Left forelimb (tissue), 1 donor: Measurements from ENCODE around the gene FPGT.
A peak's percentile ranks its signal among the peaks of the same experiment; 100 is the strongest.
"Not testable (repeated sequence)": the region's sequence is repeated elsewhere in the genome, so short reads cannot be mapped to it uniquely, and the experiment has no call there.

Source experiments
- DNase-seq: peaks from one replicate; pipeline ENCODE4 v3.0.0-alpha.2; 2018; ENCODE audit warnings: low spot score

Gene FPGT

GRCh38 chr1:74197657-74198552 is at the start of gene FPGT, which contains the start of gene LRRIQ3:
TSS of gene FPGT (plus strand) at chr1:74198242. CDS start at chr1:74198279, 37 bp downstream.
TSS of gene LRRIQ3 (minus strand) at chr1:74198176. CDS start at chr1:74183684, 14,492 bp downstream.
- DNase-seq: peak; percentile 99

DNA sequence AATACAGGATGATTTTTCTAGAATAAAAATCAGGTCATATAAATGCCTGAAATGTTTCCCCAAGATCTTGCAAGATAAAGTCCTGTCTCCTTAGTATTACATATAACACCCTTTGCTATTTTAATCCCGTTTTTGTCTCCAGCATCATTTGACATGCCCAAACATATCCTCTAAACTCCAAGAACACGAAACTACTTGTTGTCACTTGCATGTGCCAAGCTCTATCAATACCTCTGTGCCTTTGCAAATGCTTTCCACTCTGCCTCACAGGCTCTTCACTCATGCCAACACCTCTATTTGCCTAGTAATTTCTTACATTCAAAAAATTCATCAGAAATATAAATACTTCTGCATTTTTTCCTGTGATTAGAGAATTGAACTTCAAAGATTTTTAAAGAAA is 38.0 kb upstream of the FPGT start:
- DNase-seq: no peak

GRCh38 chr1:74161497-74161896 is 36.5 kb upstream of the FPGT start:
- no peak for DNase-seq

- DNase-seq: no peak
Observed at GRCh38 chr1:74162333-74162732, 35.7 kb upstream of the FPGT start.

- not testable (repeated sequence) for DNase-seq
Observed at GRCh38 chr1:74174423-74174822, 23.6 kb upstream of the FPGT start.

- no peak for DNase-seq
Observed at GRCh38 chr1:74180490-74180889, 17.6 kb upstream of the FPGT start.

DNA sequence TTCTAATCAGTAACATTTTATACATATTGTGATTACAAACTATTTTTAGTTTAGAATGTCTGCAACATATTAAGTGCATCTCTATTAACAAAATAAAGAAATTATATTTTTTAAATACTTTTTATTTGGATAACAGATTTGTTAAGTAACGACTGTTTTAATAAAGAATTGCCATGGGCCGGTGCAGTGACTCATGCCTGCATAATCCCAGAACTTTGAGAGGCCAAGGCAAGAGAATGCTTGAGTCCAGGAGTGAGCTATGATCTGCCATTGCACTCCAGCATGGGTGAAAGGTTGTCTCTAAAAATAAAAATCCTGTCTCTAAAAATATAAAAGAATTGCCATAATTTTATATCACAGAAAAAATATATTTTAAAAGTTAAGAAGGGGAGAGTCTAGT is 4.1 kb upstream of the FPGT start:
- no peak for DNase-seq

- no peak for DNase-seq
Observed at GRCh38 chr1:74195339-74195738, 2.7 kb upstream of the FPGT start.

GRCh38 chr1:74197255-74197654 is 787 bp upstream of the FPGT start:
- DNase-seq: no peak

GRCh38 chr1:74199504-74199903 is 1.5 kb downstream of the FPGT start:
- DNase-seq: no peak

DNA sequence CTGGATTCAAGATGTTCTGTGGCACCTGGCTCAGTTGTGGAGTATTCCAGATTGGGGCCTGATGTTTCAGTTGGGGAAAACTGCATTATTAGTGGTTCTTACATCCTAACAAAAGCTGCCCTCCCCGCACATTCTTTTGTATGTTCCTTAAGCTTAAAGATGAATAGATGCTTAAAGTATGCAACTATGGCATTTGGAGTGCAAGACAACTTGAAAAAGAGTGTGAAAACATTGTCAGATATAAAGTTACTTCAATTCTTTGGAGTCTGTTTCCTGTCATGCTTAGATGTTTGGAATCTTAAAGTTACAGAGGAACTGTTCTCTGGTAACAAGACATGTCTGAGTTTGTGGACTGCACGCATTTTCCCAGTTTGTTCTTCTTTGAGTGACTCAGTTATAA is 7.2 kb downstream of the FPGT start:
- DNase-seq: no peak

GRCh38 chr1:74215229-74215628 is 17.2 kb downstream of the FPGT start:
- no peak for DNase-seq

GRCh38 chr1:74222701-74223100 is 24.7 kb downstream of the FPGT start:
- DNase-seq: no peak

GRCh38 chr1:74223453-74223852 is 25.4 kb downstream of the FPGT start:
- DNase-seq: no peak

DNA sequence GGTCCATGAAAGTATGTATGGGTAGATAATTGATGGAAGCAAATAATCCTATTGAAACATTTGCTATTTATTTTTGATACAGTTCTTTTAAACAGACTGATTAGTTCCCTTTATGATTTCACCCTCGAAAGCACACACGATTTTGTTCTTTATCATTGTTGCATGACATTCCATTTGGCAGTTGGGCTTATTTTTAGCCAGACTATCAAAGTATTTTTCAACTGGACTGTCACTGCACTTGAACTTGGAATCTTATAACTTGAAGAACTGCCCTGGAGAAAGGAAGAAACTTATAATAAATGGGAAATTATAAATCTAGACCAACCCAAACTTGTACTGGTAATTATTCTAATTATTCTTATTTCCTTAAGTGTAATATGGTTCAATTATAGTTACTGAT is 37.1 kb downstream of the FPGT start, which contains the start of gene TNNI3K:
Gene TNNI3K, plus strand, starts transcription at position 235 of the 400 bp plus-strand sequence. Its CDS starts 65 bp downstream, at position 300.
- DNase-seq: no peak

DNA sequence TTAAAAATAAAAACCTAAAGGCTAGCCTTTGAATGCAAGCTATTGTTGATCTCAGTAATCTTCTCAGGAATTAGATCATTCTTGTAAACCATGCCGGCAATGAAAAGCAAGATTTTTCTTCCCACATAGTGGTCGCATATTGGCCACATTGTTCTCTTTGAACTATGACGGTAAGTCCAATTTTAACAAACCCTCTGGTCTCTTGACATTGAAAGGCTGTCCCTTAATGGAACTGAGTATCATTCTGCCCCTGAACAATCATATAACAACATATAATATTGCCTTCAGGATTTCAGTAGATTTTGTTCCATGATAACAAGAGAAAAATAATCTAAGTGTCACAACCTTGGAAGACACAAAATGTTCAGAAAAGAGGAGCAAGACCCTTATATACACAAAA is 38.4 kb downstream of the FPGT start:
- no peak for DNase-seq

GRCh38 chr1:74237035-74237434 is 39.0 kb downstream of the FPGT start:
- DNase-seq: no peak

DNA sequence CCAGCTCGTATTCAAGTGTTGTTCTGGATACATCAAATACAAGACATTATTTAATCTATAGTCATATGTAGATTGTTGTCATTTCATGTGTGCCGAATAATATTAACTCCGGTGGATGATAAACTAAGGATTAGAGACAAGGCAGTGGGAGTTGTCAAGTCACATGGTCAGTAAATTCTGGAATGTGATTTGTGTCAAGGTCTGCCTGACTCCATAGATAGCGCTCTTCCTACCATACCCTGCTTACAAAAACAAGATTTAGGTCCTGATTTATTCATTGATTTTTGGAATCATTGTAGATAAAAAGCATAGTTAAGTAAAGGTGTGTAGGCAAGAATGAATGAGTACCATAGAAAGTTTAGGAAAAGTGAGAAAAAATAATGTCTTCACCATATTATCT is 39.7 kb downstream of the FPGT start:
- no peak for DNase-seq

DNA sequence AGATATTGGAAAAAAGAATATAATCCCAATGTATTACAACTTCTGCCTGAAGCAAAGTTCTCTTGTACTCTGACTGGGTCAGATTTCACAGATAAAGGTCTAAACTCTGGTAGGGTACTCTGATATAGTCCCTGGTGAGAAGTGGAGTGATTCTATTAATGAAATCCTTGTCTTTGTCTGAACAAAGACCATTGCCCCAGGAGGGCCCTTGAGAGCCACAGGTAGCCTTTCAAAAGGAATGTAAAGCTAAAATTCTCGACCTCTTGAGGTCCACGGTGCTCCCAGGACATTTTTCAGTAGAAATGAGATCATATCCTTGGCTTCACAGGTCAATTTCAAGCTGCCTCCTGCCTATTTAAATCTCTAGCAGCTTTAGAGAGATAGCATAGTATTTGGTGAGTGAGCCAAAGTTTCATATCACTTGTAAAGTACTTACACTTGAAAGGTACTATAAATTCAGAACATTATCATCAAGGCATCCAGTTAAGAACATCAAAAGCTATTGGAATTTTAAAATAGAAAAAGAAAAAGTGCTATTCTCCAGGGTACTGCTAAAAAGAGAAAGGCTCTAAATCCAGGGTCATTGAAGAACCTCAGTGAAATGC is 47.2 kb downstream of the FPGT start:
- no peak for DNase-seq

GRCh38 chr1:74246315-74246714 is 48.3 kb downstream of the FPGT start:
- no peak for DNase-seq

- DNase-seq: no peak
Observed at GRCh38 chr1:74247881-74248528, 50.0 kb downstream of the FPGT start.

DNA sequence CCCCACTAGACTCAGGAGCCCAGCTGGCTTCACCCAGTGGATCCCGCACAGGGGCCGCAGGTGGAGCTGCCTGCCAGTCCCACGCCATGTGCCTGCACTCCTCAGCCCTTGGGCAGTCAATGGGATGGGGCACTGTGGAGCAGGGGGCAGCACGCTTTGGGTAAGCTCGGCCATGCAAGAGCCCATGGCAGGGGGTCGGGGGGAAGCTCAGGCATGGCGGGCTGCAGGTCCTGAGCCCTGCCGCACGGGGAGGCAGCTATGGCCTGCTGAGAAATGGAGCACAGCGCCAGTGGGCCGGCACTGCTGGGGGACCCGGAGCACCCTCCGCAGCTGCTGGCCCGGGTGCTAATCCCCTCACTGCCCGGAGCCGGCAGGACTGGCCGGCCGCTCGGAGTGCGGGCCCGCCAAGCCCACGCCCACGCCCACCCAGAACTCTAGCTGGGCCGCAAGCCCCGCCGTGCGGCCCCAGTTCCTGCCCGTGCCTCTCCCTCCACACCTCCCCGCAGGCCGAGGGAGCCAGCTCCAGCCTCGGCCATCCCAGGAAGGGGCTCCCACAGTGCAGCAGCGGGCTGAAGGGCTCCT is 55.3 kb downstream of the FPGT start:
- DNase-seq: not testable (repeated sequence)
